OCI-LY3 (cell line): ENCODE data around the gene MYO16.

Experiments used
- H2AFZ ChIP-seq: fragments of 200-600, 300-600 bp; shearing (Covaris generic); 2 replicates; pipeline ENCODE4 v1.6.0; 2014; ENCODE audit warnings: antibody characterized with exemption, low read depth, low read length
- H3K27ac ChIP-seq: fragments of 200-600, 300-600 bp; sonication (generic); 2 replicates; pipeline ENCODE4 v1.5.1; 2014; ENCODE audit warnings: mild to moderate bottlenecking, low read length, moderate library complexity, mixed read lengths
- H3K27me3 ChIP-seq: fragments of 200-600, 300-600 bp; sonication (generic); 2 replicates; pipeline ENCODE4 v1.6.1; 2014; ENCODE audit warnings: low read depth, low read length, mixed read lengths
- H3K36me3 ChIP-seq: fragments of 200-600, 300-600 bp; sonication (generic); replicated peaks from 2 replicates; pipeline ENCODE3; 2014; ENCODE audit warnings: low read depth, low read length, mixed read lengths
- H3K4me1 ChIP-seq: fragments of 300-600, 200-600 bp; sonication (generic); 2 replicates; pipeline ENCODE4 v1.6.1; 2014; ENCODE audit warnings: low read length, mixed read lengths
- H3K4me2 ChIP-seq: fragments of 200-600, 300-600 bp; sonication (generic); 2 replicates; pipeline ENCODE4 v1.6.1; 2014; ENCODE audit warnings: low read length, mixed read lengths
- H3K4me3 ChIP-seq: fragments of 300-600, 200-600 bp; sonication (generic); 2 replicates; pipeline ENCODE4 v1.5.1; 2014; ENCODE audit warnings: antibody characterized with exemption, mild to moderate bottlenecking, low read length, moderate library complexity
- H3K79me2 ChIP-seq: fragments of 300-600, 200-600 bp; shearing (Covaris generic); 2 replicates; pipeline ENCODE4 v1.6.1; 2014; ENCODE audit warnings: mild to moderate bottlenecking, low read length, mixed read lengths
- H3K9ac ChIP-seq: fragments of 300-600, 200-600 bp; shearing (Covaris generic); 2 replicates; pipeline ENCODE4 v1.6.0; 2014; ENCODE audit warnings: mild to moderate bottlenecking, low read length, moderate library complexity
- H3K9me3 ChIP-seq: fragments of 200-600, 300-600 bp; shearing (Covaris generic); 2 replicates; pipeline ENCODE4 v1.6.1; 2014; ENCODE audit warnings: low read length, mixed read lengths; ENCODE audit not compliant: insufficient read depth
- H4K20me1 ChIP-seq: fragments of 200-600, 300-600 bp; sonication (generic); 2 replicates; pipeline ENCODE4 v1.6.1; 2016; ENCODE audit warnings: low read length, mixed read lengths; ENCODE audit not compliant: insufficient read depth
- CTCF ChIP-seq: fragments of 200-600, 300-600 bp; sonication (generic); IDR thresholded peaks from 2 replicates; pipeline ENCODE4 v1.5.1; 2014; ENCODE audit warnings: antibody characterized with exemption, low read length, low read depth
- EZH2phosphoT487 ChIP-seq: fragments of 200-600 bp; shearing (Covaris generic); IDR thresholded peaks from 2 replicates; pipeline ENCODE4 v1.6.1; 2018; ENCODE audit warnings: antibody characterized with exemption, mixed run types, low read depth

Gene MYO16

GRCh38 chr13:108676620-108677019, 47.2 kb downstream of the MYO16 start:
- Histone ChIP-seq H3K79me2 (no peaks in the 10 kb centered on the region), H3K27me3 (no peaks in the 10 kb centered on the region), H3K36me3 (no peaks in the 10 kb centered on the region), H2AFZ (no peak overlapping the region), H3K27ac (no peak overlapping the region), H4K20me1 (no peaks in the 10 kb centered on the region), H3K4me1 (no peaks in the 10 kb centered on the region), H3K4me2 (no peak overlapping the region), H3K9me3 (no peaks in the 10 kb centered on the region), H3K4me3 (no peak overlapping the region), H3K9ac (no peak overlapping the region)
- TF ChIP-seq EZH2phosphoT487 (no peak), CTCF (no peak)

- Histone ChIP-seq H3K36me3 (no peaks in the 10 kb centered on the region), H3K4me1 (no peaks in the 10 kb centered on the region)
- TF ChIP-seq CTCF (no peak), EZH2phosphoT487 (no peak)
Measured at GRCh38 chr13:108677806-108678205, 48.4 kb downstream of the MYO16 start.

DNA sequence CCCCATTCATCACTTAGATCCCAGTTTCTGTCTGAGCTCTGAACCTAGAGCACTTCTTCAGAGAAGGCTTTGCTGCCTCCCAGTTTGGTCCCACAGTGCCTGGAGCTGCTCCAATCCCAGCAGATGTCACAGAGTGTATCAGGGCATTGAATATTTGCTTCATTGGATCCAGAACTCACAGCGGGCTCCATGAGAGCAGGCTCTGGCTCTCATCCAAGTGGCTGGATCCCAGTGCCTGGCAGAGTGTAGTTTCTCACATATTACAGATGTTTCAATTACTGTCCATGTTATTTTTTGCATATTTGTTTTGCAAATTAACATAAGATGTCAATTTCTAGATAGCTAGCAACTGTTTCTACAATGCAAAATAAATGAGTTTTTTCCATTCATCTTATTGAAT, 50.6 kb downstream of the MYO16 start:
- Histone ChIP-seq H3K4me1 (no peaks in the 10 kb centered on the region), H3K27me3 (no peaks in the 10 kb centered on the region), H3K9me3 (no peaks in the 10 kb centered on the region), H4K20me1 (no peaks in the 10 kb centered on the region), H3K9ac (no peak overlapping the region), H3K36me3 (no peaks in the 10 kb centered on the region), H3K4me3 (no peak overlapping the region), H3K4me2 (no peak overlapping the region), H3K79me2 (no peaks in the 10 kb centered on the region), H2AFZ (no peak overlapping the region), H3K27ac (no peak overlapping the region)
- TF ChIP-seq CTCF: no peak

More at GRCh38 chr13:108677806-108678205, 48.4 kb downstream of the MYO16 start:
- Histone ChIP-seq H3K4me3 (no peak overlapping the region), H3K27ac (no peak overlapping the region), H4K20me1 (no peaks in the 10 kb centered on the region), H3K9me3 (no peaks in the 10 kb centered on the region), H3K4me2 (0 out of 2 replicates have a peak overlapping the region, but pooled peaks have one; percentile 9), H3K79me2 (no peaks in the 10 kb centered on the region), H3K9ac (no peak overlapping the region), H3K27me3 (no peaks in the 10 kb centered on the region), H2AFZ (peak overlapping the region; percentile 58; the same call in 1 of the 2 replicates)

- H3K36me3 ChIP-seq: no peaks in the 10 kb centered on the region
Measured at GRCh38 chr13:108681986-108682575, 52.7 kb downstream of the MYO16 start.

More at GRCh38 chr13:108681986-108682575, 52.7 kb downstream of the MYO16 start:
- Histone ChIP-seq H3K4me1 (no peaks in the 10 kb centered on the region), H2AFZ (no peak overlapping the region), H3K9me3 (no peaks in the 10 kb centered on the region), H3K27me3 (no peaks in the 10 kb centered on the region), H3K4me2 (no peak overlapping the region), H3K9ac (no peak overlapping the region), H3K27ac (no peak overlapping the region), H3K79me2 (no peaks in the 10 kb centered on the region), H3K4me3 (no peak overlapping the region), H4K20me1 (no peaks in the 10 kb centered on the region)
- TF ChIP-seq EZH2phosphoT487 (no peak), CTCF (no peak)
